Measurements from ENCODE around the gene ABCA7.

ABCA7 gene

DNA sequence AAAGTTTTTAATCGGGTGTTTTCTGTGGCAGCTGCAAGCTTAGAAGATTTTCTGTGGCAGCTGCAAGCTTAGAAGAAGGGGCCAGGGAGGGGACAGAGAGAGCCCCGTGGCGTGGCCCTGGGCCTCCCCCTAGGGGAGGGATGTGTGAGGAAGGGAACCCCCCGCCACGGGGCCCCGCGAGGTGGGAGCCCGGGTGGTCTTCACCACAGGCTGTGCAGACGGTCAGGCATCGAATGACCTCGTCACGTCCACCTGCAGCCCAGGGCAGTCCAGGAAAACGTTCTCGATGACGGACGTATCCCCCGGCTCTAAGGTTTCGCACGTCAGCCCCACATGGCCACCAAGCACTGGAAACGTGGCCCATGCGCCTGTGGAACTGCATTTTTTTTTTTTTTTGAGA lies 46.7 kb downstream of the ABCA7 start:
- no peak for DNase-seq (ENCODE audit: low read depth in 2 of 2)

DNA sequence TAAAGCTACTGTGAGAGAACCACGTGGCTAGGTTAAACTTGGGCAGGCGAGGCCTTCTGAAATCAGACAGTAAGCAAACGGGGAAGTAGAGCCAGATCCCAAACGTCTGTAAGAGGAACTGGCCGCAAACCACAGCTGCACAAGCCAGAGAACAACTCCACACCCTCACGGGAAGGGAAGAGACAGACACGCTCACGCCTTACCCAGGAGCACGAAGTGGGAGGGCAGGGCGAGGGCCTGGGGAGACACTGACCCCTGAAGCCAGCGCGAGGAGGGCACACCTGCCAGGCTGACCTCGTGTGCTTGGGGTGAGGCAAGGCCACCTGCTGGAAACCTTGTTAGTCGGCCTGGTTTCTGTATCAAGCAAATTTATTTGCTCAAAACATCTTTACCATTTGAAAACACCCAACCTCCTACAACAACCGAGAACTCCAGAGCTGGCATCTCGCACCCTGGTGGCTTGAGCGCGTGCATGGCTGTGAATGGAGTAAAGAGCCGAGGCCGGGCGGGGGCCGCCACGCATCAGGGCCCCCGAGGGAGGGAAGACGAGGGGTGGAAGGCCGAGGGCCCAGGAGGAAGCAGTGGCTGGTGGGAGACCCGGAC lies 48.0 kb downstream of the ABCA7 start:
- no peak for DNase-seq (ENCODE audit: low read depth in 2 of 2)

DNA sequence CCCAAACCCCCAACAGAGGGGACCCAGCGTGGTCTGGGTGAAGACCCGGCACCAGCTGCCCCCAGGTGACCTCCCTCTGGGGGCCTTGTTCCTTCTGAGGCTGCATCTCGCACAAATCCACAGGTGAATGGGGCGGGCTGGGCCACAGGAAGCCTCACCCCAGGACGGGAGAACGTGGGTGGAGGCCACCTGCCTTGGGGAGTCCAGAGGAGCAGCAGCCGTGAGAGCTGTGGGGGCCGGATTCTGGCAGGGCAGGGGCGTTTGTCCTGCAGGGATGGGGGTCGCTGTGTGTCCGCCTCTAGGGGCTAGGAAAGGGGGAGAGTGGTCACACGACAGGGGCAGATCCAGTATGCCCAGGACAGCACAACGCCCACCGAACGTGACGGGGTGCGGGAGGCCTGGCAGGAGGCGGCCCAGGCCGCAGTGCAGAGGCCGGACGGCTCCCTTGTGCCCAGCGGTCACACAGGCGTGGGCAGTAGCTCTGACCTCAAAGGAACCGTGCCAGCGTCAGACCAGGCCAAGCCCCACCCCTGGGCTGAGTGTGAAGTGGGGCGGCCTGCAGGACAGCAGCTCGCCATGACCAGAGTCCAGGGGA lies 48.6 kb downstream of the ABCA7 start:
- no peak for DNase-seq (ENCODE audit: low read depth in 2 of 2)

GRCh38 chr19:1089126-1089771 lies 49.3 kb downstream of the ABCA7 start:
- no peak for DNase-seq (ENCODE audit: low read depth in 2 of 2)

GRCh38 chr19:1089891-1090290 lies 50.0 kb downstream of the ABCA7 start:
- no peak for DNase-seq (ENCODE audit: low read depth in 2 of 2)

DNA sequence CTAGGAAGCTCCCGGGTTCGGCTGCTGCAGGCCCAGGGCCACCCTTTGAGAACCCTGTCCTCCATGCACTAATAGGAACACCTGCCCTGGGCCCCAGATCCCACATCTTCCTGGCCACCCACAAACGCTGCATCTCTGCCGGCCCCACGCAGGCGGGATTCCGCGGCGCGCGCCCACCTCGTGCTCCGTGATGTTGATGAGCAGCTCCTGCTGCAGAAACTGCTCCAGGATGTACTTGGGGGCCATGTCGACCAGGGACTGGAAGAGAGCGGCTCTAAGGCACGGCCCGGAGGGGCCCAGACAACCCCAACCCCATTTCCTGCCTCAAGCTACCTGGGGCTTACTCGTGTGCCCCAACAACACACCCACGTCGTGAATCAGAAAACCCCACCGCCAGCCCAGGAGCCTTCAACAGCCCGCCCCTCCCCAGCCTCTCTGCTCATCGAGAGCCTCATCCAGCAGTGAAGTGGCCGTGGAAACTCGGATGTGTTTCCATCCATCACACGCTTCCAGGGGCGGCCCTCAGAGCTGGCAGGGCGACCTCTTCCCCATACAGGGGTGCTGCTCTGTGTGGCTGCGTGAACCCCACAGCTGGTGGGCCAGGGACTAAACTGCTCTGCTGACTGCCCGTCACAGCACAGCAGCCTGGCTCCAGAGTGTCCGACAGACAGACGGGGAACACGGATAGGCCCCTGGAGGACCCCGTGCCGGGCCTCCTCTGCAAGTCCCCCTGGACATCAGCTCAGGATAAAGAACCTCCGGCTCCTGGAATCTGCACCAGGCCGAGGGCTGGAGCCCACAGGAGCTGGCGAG lies 51.0 kb downstream of the ABCA7 start:
- no peak for DNase-seq (ENCODE audit: low read depth in 2 of 2)

- no peak for DNase-seq (ENCODE audit: low read depth in 2 of 2)
Observed at GRCh38 chr19:1091544-1092175, 51.8 kb downstream of the ABCA7 start.

DNA sequence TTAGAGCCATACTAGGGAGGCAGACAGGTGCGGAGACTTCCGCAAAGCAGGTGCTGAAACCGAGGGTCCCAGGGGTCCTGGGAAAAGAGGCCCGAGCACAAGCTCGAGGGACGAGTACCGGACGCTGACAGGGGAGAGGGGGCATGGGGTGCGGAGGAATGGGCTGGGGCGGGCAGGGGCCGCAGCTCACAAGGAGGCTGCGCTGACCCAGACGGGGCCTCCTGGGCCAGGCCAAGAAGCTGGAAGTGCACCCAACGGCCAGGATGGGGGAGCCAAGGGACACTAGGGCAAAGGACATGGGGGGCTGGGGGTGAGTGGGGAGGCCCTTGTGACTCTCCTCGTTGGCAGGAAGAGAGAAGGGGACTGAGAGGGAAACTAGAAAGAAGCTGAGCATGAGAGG lies 53.4 kb downstream of the ABCA7 start:
- no peak for DNase-seq (ENCODE audit: low read depth in 2 of 2)

- no peak for DNase-seq (ENCODE audit: low read depth in 2 of 2)
Observed at GRCh38 chr19:1093811-1094553, 54.1 kb downstream of the ABCA7 start.

GRCh38 chr19:1094655-1094977 lies 54.7 kb downstream of the ABCA7 start:
- no peak for DNase-seq (ENCODE audit: low read depth in 2 of 2)

DNA sequence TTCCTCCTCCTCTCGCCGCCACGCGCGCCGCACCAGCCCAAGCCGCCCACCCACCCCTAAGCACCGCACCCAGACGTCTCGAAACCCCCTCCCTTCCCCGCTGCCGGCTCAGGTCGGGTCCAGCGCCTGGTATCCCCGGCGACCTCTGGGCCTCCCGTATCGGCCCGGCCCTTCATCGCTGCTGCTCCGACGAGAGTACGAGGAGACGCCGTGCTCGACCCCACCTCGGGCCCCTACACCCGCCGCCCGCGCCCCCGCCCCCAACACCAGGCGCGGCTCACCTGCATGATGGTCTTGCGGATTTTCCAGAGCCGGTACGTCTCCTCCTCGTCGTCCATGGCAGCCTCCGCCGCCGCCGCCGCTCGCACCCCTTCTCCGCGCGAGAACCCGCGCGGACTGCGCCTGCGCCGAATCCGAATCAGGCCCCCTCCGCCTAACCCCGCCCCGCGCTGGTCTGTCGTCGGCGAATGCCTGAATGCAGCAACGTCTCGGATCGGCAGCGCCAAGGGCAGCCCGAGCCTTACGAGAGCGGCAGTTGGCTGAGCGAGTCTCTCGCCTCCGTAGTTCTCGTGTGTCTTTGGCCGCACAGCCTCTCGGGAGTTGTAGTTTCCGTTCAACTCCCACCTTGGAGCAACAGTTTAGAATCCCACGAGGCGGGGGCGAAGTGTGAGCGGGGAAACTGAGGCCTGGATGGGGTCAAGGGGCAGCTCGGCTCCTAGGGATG lies 55.2 kb downstream of the ABCA7 start, which contains the start of gene POLR2E:
Gene POLR2E (minus strand): TSS at position 398 of the 724 bp plus-strand sequence. CDS start 60 bp downstream, at position 338.
- DNase-seq (ENCODE audit: low read depth in 2 of 2) = peak; percentile 96 to 97

GRCh38 chr19:1097810-1098176 lies 57.9 kb downstream of the ABCA7 start:
- no peak for DNase-seq (ENCODE audit: low read depth in 2 of 2)

DNA sequence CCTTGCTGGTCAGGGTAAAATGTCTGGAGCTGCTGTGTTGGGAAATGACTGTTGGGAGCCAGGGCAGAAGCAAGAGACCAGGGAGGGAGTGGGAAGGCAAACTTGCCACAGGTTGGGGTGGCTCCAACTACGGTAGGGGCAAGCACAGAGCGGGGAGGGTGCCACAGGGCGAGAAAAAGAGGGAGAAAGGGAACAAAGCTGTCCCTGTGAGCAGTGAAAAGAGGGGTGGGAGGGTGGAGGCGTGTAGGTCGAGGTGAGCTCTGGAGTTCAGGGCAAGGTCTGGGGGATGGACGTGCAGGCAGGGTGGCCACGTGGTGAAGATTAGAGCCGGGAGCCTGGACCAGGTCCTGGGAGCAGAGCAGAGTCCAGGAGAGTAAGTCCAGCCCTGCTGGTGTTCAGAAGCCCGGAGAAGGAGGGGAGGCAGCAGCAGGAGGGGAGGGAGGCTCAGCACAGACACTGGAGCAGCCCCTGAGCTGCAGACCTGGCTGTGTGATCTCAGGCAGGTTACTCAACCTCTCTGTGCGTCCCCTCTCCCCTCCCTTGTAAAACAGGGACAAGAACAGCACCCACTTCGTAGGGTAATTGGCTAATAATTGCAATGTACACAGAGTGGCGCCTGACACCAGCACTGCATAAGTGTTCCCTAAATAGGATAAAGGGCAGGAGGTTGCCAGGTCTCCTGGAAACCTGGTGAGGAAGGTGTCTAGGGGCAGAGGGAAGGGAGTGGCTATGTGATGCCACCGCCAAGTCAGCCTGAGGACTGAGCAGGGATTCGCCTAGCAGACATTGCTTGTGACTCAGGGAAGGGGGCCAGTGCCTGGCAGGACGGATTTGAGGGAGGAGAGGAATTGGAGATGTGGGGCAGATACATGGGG lies 58.5 kb downstream of the ABCA7 start:
- no peak for DNase-seq (ENCODE audit: low read depth in 2 of 2)

GRCh38 chr19:1101337-1101698 lies 61.4 kb downstream of the ABCA7 start:
- no peak for DNase-seq (ENCODE audit: low read depth in 2 of 2)

DNA sequence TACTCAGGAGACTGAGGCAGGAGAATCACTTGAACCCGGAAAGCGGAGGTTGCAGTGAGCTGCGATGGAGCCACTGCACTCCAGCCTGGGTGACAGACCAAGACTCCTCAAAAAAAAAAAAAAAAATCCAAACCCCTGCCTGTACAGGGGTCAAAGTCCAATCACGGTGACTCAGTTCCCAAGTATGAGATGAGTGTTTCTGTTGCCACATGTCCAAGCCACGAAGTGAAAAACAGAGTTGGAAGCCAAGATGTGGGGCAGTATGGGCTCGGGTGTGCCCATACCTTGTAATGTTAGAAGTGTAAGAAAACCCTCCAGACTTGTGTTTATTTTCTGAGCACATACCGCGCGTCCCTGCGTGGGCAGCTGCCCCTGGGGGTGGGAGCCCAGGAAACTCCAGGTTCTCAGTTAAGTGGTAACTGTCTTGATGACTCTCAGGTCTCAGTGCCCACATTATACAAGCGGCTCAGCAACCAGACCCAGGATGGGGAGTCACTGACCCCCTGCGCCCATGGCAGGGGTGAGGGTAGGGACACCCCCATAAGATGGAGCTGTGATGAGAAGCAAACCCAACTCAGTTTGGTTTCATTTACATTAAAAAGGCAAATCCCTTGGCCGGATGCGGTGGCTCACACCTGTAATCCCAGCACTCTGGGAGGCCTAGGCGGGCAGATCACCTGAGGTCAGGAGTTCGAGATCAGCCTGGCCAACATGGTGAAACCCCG lies 62.7 kb downstream of the ABCA7 start:
- no peak for DNase-seq (ENCODE audit: low read depth in 2 of 2)

DNA sequence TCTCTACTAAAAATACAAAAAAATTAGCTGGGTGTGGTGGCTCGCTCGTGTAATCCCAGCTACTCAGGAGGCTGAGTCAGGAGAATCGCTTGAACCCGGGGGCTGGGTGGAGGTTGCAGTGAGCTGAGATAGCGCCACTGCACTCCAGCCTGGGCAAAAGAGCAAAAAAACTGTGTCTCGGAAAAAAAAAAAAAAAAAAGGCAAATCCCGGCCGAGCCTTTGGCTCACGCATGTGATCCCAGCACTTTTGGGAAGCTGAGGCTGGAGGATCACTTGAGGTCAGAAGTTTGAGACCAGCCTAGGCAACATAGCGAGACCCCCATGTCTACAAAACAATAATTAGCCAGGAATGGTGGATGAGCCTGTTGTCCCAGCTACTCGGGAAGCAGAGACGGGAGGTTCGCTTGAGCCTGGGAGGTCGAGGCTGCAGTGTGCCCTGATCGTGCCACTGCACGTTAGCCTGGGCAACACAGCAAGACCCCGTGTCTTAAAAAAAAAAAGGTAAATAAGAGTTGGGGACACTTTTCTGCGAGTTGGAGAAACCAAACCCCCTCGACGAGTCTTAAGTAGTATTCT lies 63.3 kb downstream of the ABCA7 start:
- no peak for DNase-seq (ENCODE audit: low read depth in 2 of 2)

- peak; percentile 97 to 98 for DNase-seq (ENCODE audit: low read depth in 2 of 2)
Observed at GRCh38 chr19:1103708-1104310, 63.9 kb downstream of the ABCA7 start, which contains the start of gene GPX4. TSS of gene GPX4 (plus strand) at chr19:1103994. CDS start at chr19:1104044, 50 bp downstream.

DNA sequence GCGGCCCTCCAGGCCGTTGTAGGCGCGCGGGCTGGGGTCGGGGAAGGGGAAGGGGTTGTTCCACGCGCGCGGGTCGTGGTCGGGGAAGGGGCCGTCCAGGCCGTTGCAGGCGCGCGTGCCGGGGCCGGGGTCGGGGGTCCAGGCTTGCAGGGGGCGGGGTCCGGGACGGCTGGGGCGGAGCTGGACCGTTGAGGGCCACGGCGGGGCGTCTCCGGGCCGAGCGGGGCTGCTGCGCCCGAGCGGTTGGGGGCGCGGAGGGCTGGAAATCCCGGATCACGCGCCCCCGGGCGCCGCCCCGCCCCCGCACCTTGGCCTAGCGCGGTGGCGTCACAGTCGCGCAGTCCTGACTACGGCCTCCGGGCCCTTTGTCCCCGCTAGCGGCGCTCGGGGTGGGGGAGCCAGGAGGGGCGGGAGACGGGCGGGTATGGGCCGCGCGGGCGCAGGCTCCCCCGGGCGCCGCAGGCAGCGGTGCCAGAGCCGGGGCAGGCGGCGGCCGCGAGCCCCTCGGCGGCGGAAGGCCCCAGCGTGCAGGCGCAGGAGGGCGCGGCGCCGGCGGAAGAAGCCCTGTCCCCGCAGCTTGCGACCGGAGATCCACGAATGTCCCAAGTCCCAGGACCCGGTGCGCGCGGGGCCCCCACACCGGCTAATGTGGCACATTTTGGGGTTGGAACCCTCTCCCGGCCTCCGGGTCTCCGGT lies 64.6 kb downstream of the ABCA7 start:
- DNase-seq (ENCODE audit: low read depth in 2 of 2) = peak in 1 of 2 donors; percentile 61

Data from activated CD4-positive, alpha-beta T cell treated with anti-CD3 and anti-CD28 coated beads for 24 hours (primary cell).